ELR (cell line): ENCODE measurements around the gene PSMA5.
"Not testable (repeated sequence)": the region's sequence is repeated elsewhere in the genome, so short reads cannot be mapped to it uniquely, and the experiment has no call there.

Experiments
- DNase-seq: peaks from one replicate; pipeline ENCODE4 v3.0.0-alpha.2; 2015; ENCODE audit warnings: low read depth

The PSMA5 gene

GRCh38 chr1:109432336-109432735 is 6.1 kb upstream of the PSMA5 start:
- DNase-seq = no peak

- DNase-seq = peak; percentile 24
Observed at GRCh38 chr1:109427171-109427467, 871 bp upstream of the PSMA5 start.

GRCh38 chr1:109425391-109426280 is 612 bp downstream of the PSMA5 start:
- DNase-seq = peak; percentile 86

- no peak for DNase-seq
Observed at GRCh38 chr1:109423498-109423897, 2.8 kb downstream of the PSMA5 start.

- DNase-seq = peak; percentile 10
Observed at GRCh38 chr1:109412551-109412950, 13.7 kb downstream of the PSMA5 start.

- no peak for DNase-seq
Observed at GRCh38 chr1:109404838-109405237, 21.4 kb downstream of the PSMA5 start.

- DNase-seq = no peak
Observed at GRCh38 chr1:109402025-109402424, 24.2 kb downstream of the PSMA5 start.

- DNase-seq = no peak
Observed at GRCh38 chr1:109400035-109400655, 26.1 kb downstream of the PSMA5 start.

GRCh38 chr1:109399326-109399957 is 26.8 kb downstream of the PSMA5 start:
- peak; percentile 75 for DNase-seq

- DNase-seq = no peak
Observed at GRCh38 chr1:109398343-109399225, 27.7 kb downstream of the PSMA5 start.

GRCh38 chr1:109397581-109398342 is 28.5 kb downstream of the PSMA5 start, which contains the start of gene SORT1:
Gene SORT1, minus strand, starts transcription at chr1:109397918. Its CDS starts 26 bp downstream, at chr1:109397892.
- DNase-seq = peak; percentile 92

- DNase-seq = peak; percentile 11
Observed at GRCh38 chr1:109396871-109397580, 29.2 kb downstream of the PSMA5 start.

- DNase-seq = no peak
Observed at GRCh38 chr1:109396513-109396839, 29.8 kb downstream of the PSMA5 start.

GRCh38 chr1:109395602-109396512 is 30.4 kb downstream of the PSMA5 start:
- DNase-seq = peak; percentile 56

GRCh38 chr1:109395282-109395599 is 31.0 kb downstream of the PSMA5 start:
- DNase-seq = not testable (repeated sequence)

- peak; percentile 18 for DNase-seq
Observed at GRCh38 chr1:109394591-109395281, 31.5 kb downstream of the PSMA5 start.

- no peak for DNase-seq
Observed at GRCh38 chr1:109393617-109394233, 32.5 kb downstream of the PSMA5 start.

GRCh38 chr1:109392788-109393616 is 33.2 kb downstream of the PSMA5 start:
- peak; percentile 57 for DNase-seq
